BE2C (cell line): Measurements from ENCODE around the gene MYOZ3.

Source experiments
- DNase-seq: peaks from one replicate; pipeline ENCODE4 v3.0.0-alpha.2; 2020
- H3K27me3 ChIP-seq: fragments of 250-450 bp; sonication (Bioruptor Pico); 2 replicates; pipeline ENCODE4 v1.5.1; 2020; ENCODE audit warnings: mild to moderate bottlenecking
- H3K36me3 ChIP-seq: fragments of 250-450 bp; sonication (Bioruptor Pico); 2 replicates; pipeline ENCODE4 v1.5.1; 2020; ENCODE audit warnings: mild to moderate bottlenecking
- H3K4me1 ChIP-seq: fragments of 250-450 bp; sonication (Bioruptor Pico); 2 replicates; pipeline ENCODE4 v1.5.1; 2020
- H3K4me3 ChIP-seq: 2 replicates; pipeline ENCODE4 v1.5.1; 2011; ENCODE audit warnings: low read depth, low read length
- H3K9me3 ChIP-seq: fragments of 250-450 bp; sonication (Bioruptor Pico); 2 replicates; pipeline ENCODE4 v1.5.1; 2020
- CTCF ChIP-seq: IDR thresholded peaks from 2 replicates; pipeline ENCODE4 v1.5.1; 2012; ENCODE audit warnings: mild to moderate bottlenecking, low read depth, low read length

The MYOZ3 gene

GRCh38 chr5:150672884-150673275 is 11.8 kb downstream of the MYOZ3 start:
- Histone ChIP-seq H3K9me3 (no peaks in the 10 kb centered on the region), H3K4me3 (peak overlapping the region; percentile 67), H3K27me3 (no peaks in the 10 kb centered on the region), H3K4me1 (no peaks in the 10 kb centered on the region), H3K36me3 (no peaks in the 10 kb centered on the region)
- no peak for TF ChIP-seq CTCF
- no peak for DNase-seq

- no peak for DNase-seq
- no peaks in the 10 kb centered on the region for H3K9me3 ChIP-seq
- no peak for TF ChIP-seq CTCF
- no peaks in the 10 kb centered on the region for H3K36me3 ChIP-seq
- no peak overlapping the region for H3K4me3 ChIP-seq
- no peaks in the 10 kb centered on the region for H3K4me1 ChIP-seq
- no peaks in the 10 kb centered on the region for H3K27me3 ChIP-seq
These were observed 13.3 kb downstream of the MYOZ3 start for GRCh38 chr5:150674341-150674821.

- Histone ChIP-seq H3K9me3 (no peaks in the 10 kb centered on the region), H3K27me3 (no peaks in the 10 kb centered on the region), H3K4me1 (no peaks in the 10 kb centered on the region), H3K36me3 (no peaks in the 10 kb centered on the region), H3K4me3 (no peak overlapping the region)
- no peak for DNase-seq
- no peak for TF ChIP-seq CTCF
These were observed 14.0 kb downstream of the MYOZ3 start for GRCh38 chr5:150675069-150675468.

- DNase-seq, result no peak
- Histone ChIP-seq H3K4me1 (no peaks in the 10 kb centered on the region), H3K4me3 (no peak overlapping the region), H3K27me3 (no peaks in the 10 kb centered on the region), H3K36me3 (no peaks in the 10 kb centered on the region), H3K9me3 (no peaks in the 10 kb centered on the region)
- no peak for TF ChIP-seq CTCF
These were observed 15.5 kb downstream of the MYOZ3 start for GRCh38 chr5:150676578-150676977.

GRCh38 chr5:150689120-150689519 is 28.1 kb downstream of the MYOZ3 start:
- Histone ChIP-seq H3K9me3 (no peaks in the 10 kb centered on the region; the same call in 1 of the 2 replicates), H3K4me1 (no peaks in the 10 kb centered on the region), H3K27me3 (no peaks in the 10 kb centered on the region), H3K36me3 (peaks cover 38% of the 10 kb centered on the region), H3K4me3 (no peak overlapping the region)
- DNase-seq, result no peak
- no peak for TF ChIP-seq CTCF

- H3K27me3 ChIP-seq, result no peaks in the 10 kb centered on the region
- DNase-seq, result no peak
- H3K9me3 ChIP-seq, result no peaks in the 10 kb centered on the region; the same call in 1 of the 2 replicates
- no peaks in the 10 kb centered on the region for H3K4me1 ChIP-seq
- no peak for TF ChIP-seq CTCF
- H3K4me3 ChIP-seq, result no peak overlapping the region
- H3K36me3 ChIP-seq, result peaks cover 54% of the 10 kb centered on the region
These were observed 29.7 kb downstream of the MYOZ3 start for GRCh38 chr5:150690760-150691159.
